Measurements from ENCODE around the gene EDEM1. TPM values are rescaled to one million over a fixed set of nuclear protein-coding genes. Genes with fewer than 3 reads are reported as not detected.

EDEM1 gene
- total and polyA plus RNA-seq, 10 of the 15 experiments (the other 5 are each of a cell fraction or from before 2014, with no cell fraction given): 18.9 to 138 (median 57.5) TPM

DNA sequence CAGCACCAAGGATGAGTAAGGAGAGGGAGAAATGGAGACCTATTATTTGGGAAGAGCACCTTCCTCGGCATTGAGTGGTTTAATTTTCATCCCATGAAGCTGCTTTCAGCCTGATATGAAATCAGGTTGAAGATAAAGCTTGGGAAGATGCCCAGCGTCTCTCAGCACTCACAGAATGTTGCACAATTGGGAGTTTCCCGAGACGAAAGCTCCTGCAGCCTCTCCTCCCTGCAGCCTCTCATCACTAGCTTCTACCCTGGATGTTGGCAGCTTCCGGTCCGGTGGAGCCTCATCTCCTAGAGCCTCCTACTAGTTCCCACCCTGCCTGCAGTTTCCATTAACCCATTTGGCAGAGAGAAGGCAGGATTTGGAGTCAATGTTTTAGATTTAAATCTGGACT lies 40.3 kb downstream of the EDEM1 start:
- no peak for ATAC-seq
- Histone ChIP-seq H3K27ac (ENCODE audit: control insufficient read depth, insufficient read depth) (no peak overlapping the region), H3K4me2 (ENCODE audit: control insufficient read depth, insufficient read depth) (no peak overlapping the region), H2AFZ (ENCODE audit: control insufficient read depth, low read depth, low read length) (no peak overlapping the region), H3K9ac (ENCODE audit: control insufficient read depth, insufficient read depth, low read length) (no peak overlapping the region), H3K27me3 (replicated peaks in 1 of 2; ENCODE audit: control insufficient read depth in 2 of 2, insufficient read depth in 2 of 2, low read length in 1 of 2) (no peaks in the 10 kb centered on the region), H4K20me1 (ENCODE audit: control insufficient read depth, insufficient read depth) (no peaks in the 10 kb centered on the region), H3K9me3 (replicated peaks; ENCODE audit: control insufficient read depth, insufficient read depth, low read length) (no peaks in the 10 kb centered on the region), H3K4me3 (no peak overlapping the region), H3K4me1 (ENCODE audit: control insufficient read depth, insufficient read depth, low read length) (no peaks in the 10 kb centered on the region), H3K79me2 (ENCODE audit: control insufficient read depth, insufficient read depth, low read length) (no peaks in the 10 kb centered on the region), H3K36me3 (ENCODE audit: control insufficient read depth in 2 of 2, insufficient read depth in 2 of 2, low read length in 1 of 2) (no peaks in the 10 kb centered on the region)
- intact Hi-C loops (cut with micrococcal nuclease; ENCODE audit: unreplicated experiment) (loop anchor here (2.0 to 10.0 kb wide), 2 partner anchors 77 to 497 kb away; no protein-coding TSS in a partner anchor), in situ Hi-C loops (cut with MboI) (no loop called here)
- ChIA-PET RAD21 (ENCODE audit: unreplicated experiment) (interaction anchor here (0.9 to 2.5 kb wide), 7 partner anchors 31 to 198 kb away, joined by 3 to 13 read pairs (median 4); no protein-coding TSS in a partner anchor), SMC1A (ENCODE audit: uncharacterized antibody, unreplicated experiment) (interaction anchor here (0.7 to 2.1 kb wide), 13 partner anchors 9 to 503 kb away, joined by 3 to 11 read pairs (median 3); no protein-coding TSS in a partner anchor), CTCF (interaction anchor here (0.9 to 2.4 kb wide), 10 partner anchors 9 to 516 kb away, joined by 3 to 17 read pairs (median 4); no protein-coding TSS in a partner anchor), POLR2A (interaction anchor here (0.6 to 1.1 kb wide), 2 partner anchors 47 to 89 kb away, joined by 3 to 4 read pairs; no protein-coding TSS in a partner anchor)
- 88% methylated on average over 6 of the region's 6 CpGs for WGBS (ENCODE audit: insufficient coverage, insufficient replicate concordance, low lambda C conversion rate, missing lambda C conversion rate)
- no peak for TF ChIP-seq TBL1XR1 (IDR thresholded peaks at IDR 0.05; ENCODE audit: low read depth, low read length)
- TF ChIP-seq E2F8 (IDR thresholded peaks at IDR 0.05; ENCODE audit: low read depth, partially characterized antibody): no peak
- TF ChIP-seq SMAD5 (IDR thresholded peaks at IDR 0.05; ENCODE audit: low read depth): no peak
- no peak for TF ChIP-seq ESRRA (IDR thresholded peaks at IDR 0.05; ENCODE audit: low read length)
- no peak for TF ChIP-seq STAT1 (conservative IDR thresholded peaks at IDR 0.05)
- TF ChIP-seq HDAC2 (IDR thresholded peaks at IDR 0.05): no peak
- no peak for TF ChIP-seq ZNF274 (IDR thresholded peaks at IDR 0.05; ENCODE audit: insufficient read depth, insufficient read length)
- TF ChIP-seq KDM1A (IDR thresholded peaks at IDR 0.05; ENCODE audit: borderline replicate concordance): no peak
- TF ChIP-seq SMARCA5 (IDR thresholded peaks at IDR 0.05): no peak
- TF ChIP-seq NR2C1 (IDR thresholded peaks at IDR 0.05): no peak
- TF ChIP-seq, protein P1, sequence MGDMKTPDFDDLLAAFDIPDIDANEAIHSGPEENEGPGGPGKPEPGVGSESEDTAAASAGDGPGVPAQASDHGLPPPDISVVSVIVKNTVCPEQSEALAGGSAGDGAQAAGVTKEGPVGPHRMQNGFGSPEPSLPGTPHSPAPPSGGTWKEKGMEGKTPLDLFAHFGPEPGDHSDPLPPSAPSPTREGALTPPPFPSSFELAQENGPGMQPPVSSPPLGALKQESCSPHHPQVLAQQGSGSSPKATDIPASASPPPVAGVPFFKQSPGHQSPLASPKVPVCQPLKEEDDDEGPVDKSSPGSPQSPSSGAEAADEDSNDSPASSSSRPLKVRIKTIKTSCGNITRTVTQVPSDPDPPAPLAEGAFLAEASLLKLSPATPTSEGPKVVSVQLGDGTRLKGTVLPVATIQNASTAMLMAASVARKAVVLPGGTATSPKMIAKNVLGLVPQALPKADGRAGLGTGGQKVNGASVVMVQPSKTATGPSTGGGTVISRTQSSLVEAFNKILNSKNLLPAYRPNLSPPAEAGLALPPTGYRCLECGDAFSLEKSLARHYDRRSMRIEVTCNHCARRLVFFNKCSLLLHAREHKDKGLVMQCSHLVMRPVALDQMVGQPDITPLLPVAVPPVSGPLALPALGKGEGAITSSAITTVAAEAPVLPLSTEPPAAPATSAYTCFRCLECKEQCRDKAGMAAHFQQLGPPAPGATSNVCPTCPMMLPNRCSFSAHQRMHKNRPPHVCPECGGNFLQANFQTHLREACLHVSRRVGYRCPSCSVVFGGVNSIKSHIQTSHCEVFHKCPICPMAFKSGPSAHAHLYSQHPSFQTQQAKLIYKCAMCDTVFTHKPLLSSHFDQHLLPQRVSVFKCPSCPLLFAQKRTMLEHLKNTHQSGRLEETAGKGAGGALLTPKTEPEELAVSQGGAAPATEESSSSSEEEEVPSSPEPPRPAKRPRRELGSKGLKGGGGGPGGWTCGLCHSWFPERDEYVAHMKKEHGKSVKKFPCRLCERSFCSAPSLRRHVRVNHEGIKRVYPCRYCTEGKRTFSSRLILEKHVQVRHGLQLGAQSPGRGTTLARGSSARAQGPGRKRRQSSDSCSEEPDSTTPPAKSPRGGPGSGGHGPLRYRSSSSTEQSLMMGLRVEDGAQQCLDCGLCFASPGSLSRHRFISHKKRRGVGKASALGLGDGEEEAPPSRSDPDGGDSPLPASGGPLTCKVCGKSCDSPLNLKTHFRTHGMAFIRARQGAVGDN (IDR thresholded peaks at IDR 0.05): no peak
- FAIRE-seq: no peak
- BruUV-seq (replicated peaks): no TSS peak
- DNase-seq (ENCODE audit: low read depth, low spot score): no peak

Measured in GM12878 (cell line).